Loucy (cell line): Measurements from ENCODE around the gene PTPRO.

Experiments used
- H2AFZ ChIP-seq: fragments of 200-600 bp; sonication (generic); 2 replicates; pipeline ENCODE4 v1.6.0; 2016; ENCODE audit warnings: antibody characterized with exemption, mild to moderate bottlenecking, low read length, moderate library complexity
- H3F3A ChIP-seq: fragments of 200-600 bp; 2 replicates; pipeline ENCODE4 v1.6.0; 2016; ENCODE audit warnings: antibody characterized with exemption, low read depth, mild to moderate bottlenecking
- H3K27me3 ChIP-seq: fragments of 200-600 bp; sonication (generic); 2 replicates; pipeline ENCODE4 v1.6.1; 2014; ENCODE audit warnings: low read length, mild to moderate bottlenecking; ENCODE audit not compliant: insufficient read depth, poor library complexity, severe bottlenecking
- H3K36me3 ChIP-seq: fragments of 200-600 bp; sonication (generic); 2 replicates; pipeline ENCODE4 v1.6.1; 2016; ENCODE audit warnings: low read length; ENCODE audit not compliant: insufficient read depth
- H3K4me1 ChIP-seq: fragments of 200-600 bp; sonication (generic); 2 replicates; pipeline ENCODE4 v1.5.1; 2014; ENCODE audit warnings: low read length, mild to moderate bottlenecking; ENCODE audit not compliant: insufficient read depth, poor library complexity, severe bottlenecking
- H3K4me2 ChIP-seq: fragments of 200-600 bp; sonication (generic); 2 replicates; pipeline ENCODE4 v1.6.0; 2014; ENCODE audit warnings: antibody characterized with exemption, low read length, low read depth, mild to moderate bottlenecking; ENCODE audit not compliant: poor library complexity, severe bottlenecking
- H3K4me3 ChIP-seq: fragments of 200-600 bp; sonication (generic); 2 replicates; pipeline ENCODE4 v1.5.1; 2014; ENCODE audit warnings: low read length, mild to moderate bottlenecking, mixed read lengths; ENCODE audit not compliant: poor library complexity, severe bottlenecking
- H3K79me2 ChIP-seq: fragments of 200-600 bp; sonication (generic); 2 replicates; pipeline ENCODE4 v1.6.1; 2014; ENCODE audit warnings: low read length; ENCODE audit not compliant: insufficient read depth
- H3K9ac ChIP-seq: fragments of 200-600 bp; sonication (generic); 2 replicates; pipeline ENCODE4 v1.6.0; 2014; ENCODE audit warnings: mild to moderate bottlenecking, low read depth, low read length, moderate library complexity; ENCODE audit not compliant: poor library complexity, severe bottlenecking
- H3K9me2 ChIP-seq: fragments of 200-600 bp; sonication (generic); replicated peaks from 2 replicates; pipeline ENCODE4 v1.6.1; 2016; ENCODE audit warnings: low read depth, low read length, mixed read lengths
- H3K9me3 ChIP-seq: fragments of 200-600 bp; sonication (generic); 2 replicates; pipeline ENCODE4 v1.6.1; 2014; ENCODE audit warnings: mild to moderate bottlenecking, antibody characterized with exemption, low read length, low read depth; ENCODE audit not compliant: insufficient read depth
- H4K20me1 ChIP-seq: fragments of 200-600 bp; sonication (generic); 2 replicates; pipeline ENCODE4 v1.6.0; 2014; ENCODE audit warnings: antibody characterized with exemption, low read length, mild to moderate bottlenecking; ENCODE audit not compliant: insufficient read depth, poor library complexity, severe bottlenecking
- EZH2phosphoT487 ChIP-seq: fragments of 200-600 bp; IDR thresholded peaks from 2 replicates; pipeline ENCODE4 v1.6.1; 2018; ENCODE audit warnings: antibody characterized with exemption, mild to moderate bottlenecking, moderate library complexity, borderline replicate concordance
- TF ChIP-seq, protein P1 (sequence below): fragments of 200-600 bp; sonication (generic); conservative IDR thresholded peaks from 2 replicates; pipeline ENCODE4 v1.5.1; 2014; ENCODE audit warnings: mild to moderate bottlenecking, antibody characterized with exemption, low read length

The PTPRO gene

DNA sequence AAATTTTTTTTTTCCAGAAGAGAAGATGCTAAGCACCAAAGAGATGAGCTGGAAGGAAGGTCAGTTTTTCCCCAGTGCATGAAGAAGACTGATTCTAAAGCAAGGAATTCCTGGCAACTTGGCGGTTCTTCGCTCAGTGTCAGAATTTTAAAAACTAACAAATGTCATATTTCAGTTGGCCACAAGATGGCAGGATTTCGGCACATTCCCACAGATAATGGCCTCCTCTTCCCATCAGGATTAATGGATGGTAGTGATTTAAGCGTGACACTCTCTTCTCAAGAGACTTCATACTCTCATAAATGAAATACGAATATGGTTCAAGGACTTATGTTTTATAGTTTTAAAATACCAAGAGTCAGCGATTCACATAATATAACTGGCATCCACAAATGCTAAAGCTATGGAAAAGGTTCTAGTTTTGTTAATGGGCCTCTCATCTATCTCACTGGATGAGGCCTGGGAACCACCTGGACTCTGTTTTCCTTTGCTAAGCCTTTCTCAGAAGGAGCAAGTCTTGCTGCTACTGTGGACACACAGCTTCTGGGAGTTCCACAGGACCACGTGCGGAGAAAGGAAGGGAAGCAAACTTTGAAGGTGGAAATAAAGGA, 46.1 kb upstream of the PTPRO start:
- no peaks in the 10 kb centered on the region for H3K9me3 ChIP-seq
- TF ChIP-seq EZH2phosphoT487: no peak
- TF ChIP-seq, protein P1, sequence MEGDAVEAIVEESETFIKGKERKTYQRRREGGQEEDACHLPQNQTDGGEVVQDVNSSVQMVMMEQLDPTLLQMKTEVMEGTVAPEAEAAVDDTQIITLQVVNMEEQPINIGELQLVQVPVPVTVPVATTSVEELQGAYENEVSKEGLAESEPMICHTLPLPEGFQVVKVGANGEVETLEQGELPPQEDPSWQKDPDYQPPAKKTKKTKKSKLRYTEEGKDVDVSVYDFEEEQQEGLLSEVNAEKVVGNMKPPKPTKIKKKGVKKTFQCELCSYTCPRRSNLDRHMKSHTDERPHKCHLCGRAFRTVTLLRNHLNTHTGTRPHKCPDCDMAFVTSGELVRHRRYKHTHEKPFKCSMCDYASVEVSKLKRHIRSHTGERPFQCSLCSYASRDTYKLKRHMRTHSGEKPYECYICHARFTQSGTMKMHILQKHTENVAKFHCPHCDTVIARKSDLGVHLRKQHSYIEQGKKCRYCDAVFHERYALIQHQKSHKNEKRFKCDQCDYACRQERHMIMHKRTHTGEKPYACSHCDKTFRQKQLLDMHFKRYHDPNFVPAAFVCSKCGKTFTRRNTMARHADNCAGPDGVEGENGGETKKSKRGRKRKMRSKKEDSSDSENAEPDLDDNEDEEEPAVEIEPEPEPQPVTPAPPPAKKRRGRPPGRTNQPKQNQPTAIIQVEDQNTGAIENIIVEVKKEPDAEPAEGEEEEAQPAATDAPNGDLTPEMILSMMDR: peak; percentile 89
- H3K9ac ChIP-seq: no peak overlapping the region
- H3K27me3 ChIP-seq: peaks cover 33% of the 10 kb centered on the region
- H2AFZ ChIP-seq: no peak overlapping the region
- H3F3A ChIP-seq: no peaks in the 10 kb centered on the region
- H3K36me3 ChIP-seq: no peaks in the 10 kb centered on the region
- H3K4me1 ChIP-seq: peaks cover 10% of the 10 kb centered on the region
- no peaks in the 10 kb centered on the region for H3K79me2 ChIP-seq
- no peak overlapping the region for H3K4me3 ChIP-seq
- H3K9me2 ChIP-seq: no peaks in the 10 kb centered on the region
- H3K4me2 ChIP-seq: no peak overlapping the region
- no peaks in the 10 kb centered on the region for H4K20me1 ChIP-seq

DNA sequence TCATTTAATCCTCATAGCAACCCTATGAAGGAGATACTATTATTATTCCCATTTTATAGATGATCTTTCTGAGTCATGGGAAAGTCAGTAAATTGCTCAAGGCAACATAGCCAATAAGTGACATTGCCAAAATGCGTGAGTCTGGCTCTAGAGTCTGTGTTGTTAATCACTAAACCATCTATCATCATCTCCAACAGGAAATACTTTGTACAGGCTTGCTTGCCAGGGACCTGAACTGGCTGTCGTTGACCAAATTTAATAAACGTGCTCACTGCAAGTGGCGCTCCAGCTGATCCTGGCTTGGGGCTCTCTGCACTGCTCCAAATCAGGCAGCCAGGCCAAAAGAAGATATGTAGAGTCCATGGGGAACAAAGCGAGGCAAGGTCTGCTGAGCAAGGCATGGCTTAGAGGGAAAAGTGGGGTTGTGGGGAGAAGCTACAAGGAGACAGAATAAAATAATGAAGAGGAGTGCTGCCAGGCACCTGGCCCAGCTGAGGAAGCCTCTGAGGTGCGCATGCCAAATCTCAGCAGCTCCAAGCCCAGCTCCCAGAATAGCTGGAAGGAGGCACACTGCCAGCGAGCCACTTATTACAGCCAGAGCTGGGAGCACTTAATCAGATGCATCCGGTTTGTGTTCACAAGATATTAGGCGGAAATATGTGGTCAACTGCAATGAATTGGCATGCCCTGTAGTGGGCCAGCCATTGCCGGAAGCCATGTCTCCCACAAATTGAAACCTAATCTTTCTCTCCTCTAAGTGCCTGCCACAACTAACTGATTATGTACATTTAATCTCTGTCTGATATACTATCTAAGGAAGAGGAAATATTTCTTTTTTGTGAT, 43.3 kb upstream of the PTPRO start:
- Histone ChIP-seq H3K9me2 (no peaks in the 10 kb centered on the region), H3K4me3 (no peak overlapping the region), H3K4me1 (peaks cover 10% of the 10 kb centered on the region), H3K4me2 (no peak overlapping the region), H3K9me3 (no peaks in the 10 kb centered on the region), H4K20me1 (no peaks in the 10 kb centered on the region), H2AFZ (no peak overlapping the region), H3K36me3 (no peaks in the 10 kb centered on the region), H3K79me2 (no peaks in the 10 kb centered on the region), H3K9ac (no peak overlapping the region), H3K27me3 (peaks cover 41% of the 10 kb centered on the region), H3F3A (no peaks in the 10 kb centered on the region)
- peak; percentile 94 for TF ChIP-seq EZH2phosphoT487
- TF ChIP-seq, protein P1: no peak

DNA sequence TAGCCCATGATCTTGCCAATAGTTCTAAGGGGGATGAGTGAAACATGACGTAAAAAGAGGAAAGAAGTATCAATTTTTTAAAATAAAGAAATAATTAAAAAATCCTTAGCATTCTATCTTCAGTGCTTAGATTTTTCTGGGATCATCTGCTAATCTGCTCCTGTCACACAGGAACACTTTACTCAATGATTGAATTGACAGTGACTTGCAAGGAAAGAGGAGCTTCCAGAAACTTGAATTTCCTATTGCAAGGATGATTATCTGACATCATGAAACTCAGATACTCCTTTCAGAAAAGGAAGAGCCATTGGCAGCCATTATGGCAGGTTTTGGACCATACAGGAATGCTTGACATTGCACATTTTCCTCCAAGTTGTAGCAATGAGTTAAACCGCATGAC, 41.4 kb upstream of the PTPRO start:
- peaks cover 10% of the 10 kb centered on the region for H3K4me1 ChIP-seq
- H3K9me3 ChIP-seq: no peaks in the 10 kb centered on the region
- no peak overlapping the region for H3K4me3 ChIP-seq
- H3K27me3 ChIP-seq: peaks cover 59% of the 10 kb centered on the region
- H3K9ac ChIP-seq: no peak overlapping the region
- no peaks in the 10 kb centered on the region for H3K79me2 ChIP-seq
- TF ChIP-seq, protein P1: no peak
- TF ChIP-seq EZH2phosphoT487: no peak
- no peak overlapping the region for H3K4me2 ChIP-seq
- no peaks in the 10 kb centered on the region for H4K20me1 ChIP-seq
- H3K36me3 ChIP-seq: no peaks in the 10 kb centered on the region
- H2AFZ ChIP-seq: no peak overlapping the region
- H3K9me2 ChIP-seq: no peaks in the 10 kb centered on the region
- no peaks in the 10 kb centered on the region for H3F3A ChIP-seq
